NB4 (cell line): ENCODE results near the gene PRKCE.

Source experiments
- MYC ChIP-seq: IDR thresholded peaks from 2 replicates; pipeline ENCODE4 v1.6.1; 2011; ENCODE audit warnings: low read depth, low read length
- POLR2A ChIP-seq: IDR thresholded peaks from 2 replicates; pipeline ENCODE4 v1.6.1; 2011; ENCODE audit warnings: mild to moderate bottlenecking; ENCODE audit not compliant: insufficient read length; ENCODE audit errors: extremely low read depth
- TF ChIP-seq, protein P1 (sequence below): IDR thresholded peaks from one replicate; pipeline ENCODE4 v1.5.1; 2012; ENCODE audit warnings: low read depth, low read length

DNA sequence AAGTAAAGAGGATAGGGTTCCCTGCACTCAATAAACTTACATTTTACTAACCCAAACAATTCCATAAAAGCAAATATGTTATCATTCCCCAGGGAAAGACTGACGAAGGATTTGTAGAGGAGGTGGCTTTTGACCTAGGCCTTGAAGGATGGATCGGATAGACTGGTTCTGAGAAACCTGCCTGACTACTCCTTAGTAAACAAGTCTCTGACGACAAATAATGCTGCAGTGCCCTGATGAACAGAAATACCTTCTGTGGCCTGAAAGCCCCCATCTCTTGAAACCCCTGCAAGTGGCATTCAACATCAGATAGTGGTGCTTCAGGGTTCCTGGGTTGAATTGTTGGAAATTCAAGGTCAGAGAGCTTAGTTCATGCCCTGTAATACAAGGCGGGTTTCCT lies 19.2 kb downstream of the PRKCE start:
- TF ChIP-seq, protein P1, sequence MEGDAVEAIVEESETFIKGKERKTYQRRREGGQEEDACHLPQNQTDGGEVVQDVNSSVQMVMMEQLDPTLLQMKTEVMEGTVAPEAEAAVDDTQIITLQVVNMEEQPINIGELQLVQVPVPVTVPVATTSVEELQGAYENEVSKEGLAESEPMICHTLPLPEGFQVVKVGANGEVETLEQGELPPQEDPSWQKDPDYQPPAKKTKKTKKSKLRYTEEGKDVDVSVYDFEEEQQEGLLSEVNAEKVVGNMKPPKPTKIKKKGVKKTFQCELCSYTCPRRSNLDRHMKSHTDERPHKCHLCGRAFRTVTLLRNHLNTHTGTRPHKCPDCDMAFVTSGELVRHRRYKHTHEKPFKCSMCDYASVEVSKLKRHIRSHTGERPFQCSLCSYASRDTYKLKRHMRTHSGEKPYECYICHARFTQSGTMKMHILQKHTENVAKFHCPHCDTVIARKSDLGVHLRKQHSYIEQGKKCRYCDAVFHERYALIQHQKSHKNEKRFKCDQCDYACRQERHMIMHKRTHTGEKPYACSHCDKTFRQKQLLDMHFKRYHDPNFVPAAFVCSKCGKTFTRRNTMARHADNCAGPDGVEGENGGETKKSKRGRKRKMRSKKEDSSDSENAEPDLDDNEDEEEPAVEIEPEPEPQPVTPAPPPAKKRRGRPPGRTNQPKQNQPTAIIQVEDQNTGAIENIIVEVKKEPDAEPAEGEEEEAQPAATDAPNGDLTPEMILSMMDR, result no peak
- TF ChIP-seq POLR2A (no peak), MYC (no peak)
